ENCODE results near the gene ZNF438.

- no peak for TF ChIP-seq CTCF (IDR thresholded peaks at IDR 0.05)
- no peak for TF ChIP-seq POLR2A (IDR thresholded peaks at IDR 0.05)
- no peak for TF ChIP-seq POLR2AphosphoS5 (IDR thresholded peaks at IDR 0.05)
Measured at GRCh38 chr10:30834153-30834552, 197.5 kb downstream of the ZNF438 start.

Measured in prostate gland (tissue), 2 donors.